ENCODE measurements around the gene HNRNPH1. TPM values are rescaled to one million over a fixed set of nuclear protein-coding genes. Genes with fewer than 3 reads are reported as not detected.
"Not testable (repeated sequence)": the region's sequence is repeated elsewhere in the genome, so short reads cannot be mapped to it uniquely, and the experiment has no call there.

Gene HNRNPH1
- total RNA-seq, 1 donor from 2014 or later: 509 TPM

DNA sequence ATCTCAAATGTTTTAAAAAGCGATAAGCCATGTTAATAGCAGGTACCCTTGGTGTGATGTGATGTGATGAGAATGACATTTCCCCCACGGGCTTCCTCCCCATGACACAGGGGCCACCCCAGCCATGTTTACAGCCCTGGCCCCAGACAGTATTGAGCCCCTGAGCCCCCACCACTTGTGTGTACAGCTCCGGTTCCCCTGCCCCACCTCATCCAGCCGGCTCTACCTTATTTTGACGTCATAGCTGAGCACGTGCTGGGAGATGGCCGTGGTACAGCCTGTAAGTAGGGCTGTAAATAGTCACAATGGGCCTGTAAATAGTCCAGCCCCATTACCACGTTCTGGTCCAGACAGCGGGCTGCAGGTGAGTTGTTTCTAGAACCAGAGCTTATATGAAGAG, 24.9 kb upstream of the HNRNPH1 start:
- no peaks in the 10 kb centered on the region for H3K9me3 Mint-ChIP-seq (ENCODE audit: unreplicated experiment)
- H3K36me3 Mint-ChIP-seq (ENCODE audit: unreplicated experiment): no peaks in the 10 kb centered on the region
- no peak overlapping the region for H3K27ac Mint-ChIP-seq (ENCODE audit: unreplicated experiment)
- DNase-seq (ENCODE audit: extremely low spot score, unreplicated experiment): no peak
- no peak overlapping the region for H3K4me3 Mint-ChIP-seq (ENCODE audit: unreplicated experiment)
- TF ChIP-seq, protein P1, sequence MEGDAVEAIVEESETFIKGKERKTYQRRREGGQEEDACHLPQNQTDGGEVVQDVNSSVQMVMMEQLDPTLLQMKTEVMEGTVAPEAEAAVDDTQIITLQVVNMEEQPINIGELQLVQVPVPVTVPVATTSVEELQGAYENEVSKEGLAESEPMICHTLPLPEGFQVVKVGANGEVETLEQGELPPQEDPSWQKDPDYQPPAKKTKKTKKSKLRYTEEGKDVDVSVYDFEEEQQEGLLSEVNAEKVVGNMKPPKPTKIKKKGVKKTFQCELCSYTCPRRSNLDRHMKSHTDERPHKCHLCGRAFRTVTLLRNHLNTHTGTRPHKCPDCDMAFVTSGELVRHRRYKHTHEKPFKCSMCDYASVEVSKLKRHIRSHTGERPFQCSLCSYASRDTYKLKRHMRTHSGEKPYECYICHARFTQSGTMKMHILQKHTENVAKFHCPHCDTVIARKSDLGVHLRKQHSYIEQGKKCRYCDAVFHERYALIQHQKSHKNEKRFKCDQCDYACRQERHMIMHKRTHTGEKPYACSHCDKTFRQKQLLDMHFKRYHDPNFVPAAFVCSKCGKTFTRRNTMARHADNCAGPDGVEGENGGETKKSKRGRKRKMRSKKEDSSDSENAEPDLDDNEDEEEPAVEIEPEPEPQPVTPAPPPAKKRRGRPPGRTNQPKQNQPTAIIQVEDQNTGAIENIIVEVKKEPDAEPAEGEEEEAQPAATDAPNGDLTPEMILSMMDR (IDR thresholded peaks at IDR 0.05): no peak
- H3K27me3 Mint-ChIP-seq (ENCODE audit: unreplicated experiment): peaks cover 2% of the 10 kb centered on the region
- H3K4me1 Mint-ChIP-seq (ENCODE audit: unreplicated experiment): peaks cover 3% of the 10 kb centered on the region

DNA sequence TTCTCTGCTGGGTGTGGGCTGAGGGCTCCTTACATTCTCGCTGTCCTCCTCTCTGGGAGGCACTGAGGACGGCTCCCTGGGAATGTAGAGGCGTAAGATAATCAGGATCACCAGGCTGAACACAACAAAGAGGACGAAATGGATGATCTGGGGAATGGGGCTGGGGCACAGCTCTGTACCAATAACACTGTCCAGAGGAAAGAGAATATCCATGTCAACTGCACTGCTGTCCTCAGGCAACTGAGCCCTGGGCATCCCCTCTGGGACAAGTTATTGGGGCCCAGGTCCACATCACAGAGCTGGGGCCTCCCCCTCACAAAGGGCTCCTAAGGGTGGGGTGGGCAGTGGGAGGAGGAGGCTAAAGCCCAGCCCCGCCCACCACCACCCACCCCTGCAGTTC, 21.3 kb upstream of the HNRNPH1 start:
- not testable (repeated sequence) for H3K27me3 Mint-ChIP-seq (ENCODE audit: unreplicated experiment); H3K27ac Mint-ChIP-seq (ENCODE audit: unreplicated experiment); H3K9me3 Mint-ChIP-seq (ENCODE audit: unreplicated experiment); DNase-seq (ENCODE audit: extremely low spot score, unreplicated experiment); H3K4me1 Mint-ChIP-seq (ENCODE audit: unreplicated experiment); H3K36me3 Mint-ChIP-seq (ENCODE audit: unreplicated experiment); H3K4me3 Mint-ChIP-seq (ENCODE audit: unreplicated experiment)

DNA sequence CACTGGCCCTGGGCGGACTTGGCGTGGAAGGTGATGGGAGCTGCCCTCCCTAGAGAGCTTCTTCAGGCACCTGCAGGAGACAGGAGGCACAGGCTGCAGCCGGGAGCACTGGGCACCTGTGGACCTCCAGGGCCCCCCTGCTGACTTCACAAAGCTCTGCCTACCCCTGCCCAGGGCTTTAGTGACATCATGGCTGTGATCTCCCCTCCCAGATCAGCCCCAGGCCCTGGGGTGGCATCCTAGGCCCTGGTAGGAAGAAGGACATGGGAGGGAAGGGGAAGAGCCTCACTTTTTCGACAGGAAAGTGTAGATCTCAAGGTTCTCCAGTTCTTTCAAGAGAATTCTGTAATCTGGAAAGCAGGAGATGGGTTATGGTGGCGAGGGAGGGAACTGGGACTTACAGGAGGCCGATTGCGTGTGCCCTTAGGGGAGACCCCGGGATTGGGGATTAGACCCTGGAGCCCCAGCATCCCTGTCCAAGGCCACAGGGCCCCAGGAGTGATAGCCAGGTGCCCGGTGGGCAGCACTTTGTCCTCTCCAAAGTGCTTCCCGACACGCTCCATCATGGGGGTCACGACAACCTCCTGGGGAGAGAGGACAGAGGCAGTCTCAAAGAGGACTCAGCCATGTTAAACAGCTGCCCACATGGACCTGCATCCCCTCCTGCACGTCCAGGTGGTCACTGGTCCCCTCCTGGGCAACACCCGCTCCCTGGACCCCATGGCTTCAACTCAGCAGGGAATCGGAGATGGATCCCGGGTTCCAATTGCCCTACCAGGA, 19.9 kb upstream of the HNRNPH1 start:
- not testable (repeated sequence) for H3K27ac Mint-ChIP-seq (ENCODE audit: unreplicated experiment); H3K4me1 Mint-ChIP-seq (ENCODE audit: unreplicated experiment); DNase-seq (ENCODE audit: extremely low spot score, unreplicated experiment); H3K36me3 Mint-ChIP-seq (ENCODE audit: unreplicated experiment); H3K27me3 Mint-ChIP-seq (ENCODE audit: unreplicated experiment); H3K4me3 Mint-ChIP-seq (ENCODE audit: unreplicated experiment); H3K9me3 Mint-ChIP-seq (ENCODE audit: unreplicated experiment)

GRCh38 chr5:179642626-179643025, 19.2 kb upstream of the HNRNPH1 start:
- not testable (repeated sequence) for H3K27ac Mint-ChIP-seq (ENCODE audit: unreplicated experiment)

DNA sequence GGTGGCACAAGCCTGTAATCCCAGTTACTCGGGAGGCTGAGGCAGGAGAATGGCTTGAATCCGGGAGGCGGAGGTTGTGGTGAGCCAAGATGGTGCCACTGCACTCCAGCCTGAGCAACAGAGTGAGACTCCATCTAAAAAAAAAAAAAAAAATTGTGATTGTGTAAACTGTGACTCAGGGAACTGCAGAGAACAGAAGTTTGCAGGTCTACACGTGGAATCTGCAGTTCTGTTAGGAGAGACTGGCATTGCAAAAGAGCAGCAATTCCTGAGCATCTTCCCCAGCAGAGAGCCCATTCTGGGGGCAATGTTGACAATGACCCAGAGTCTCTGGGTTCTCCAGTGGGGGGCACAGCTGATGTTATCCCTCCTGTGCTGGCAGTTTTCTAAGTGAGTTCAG, 18.3 kb upstream of the HNRNPH1 start:
- H3K4me3 Mint-ChIP-seq (ENCODE audit: unreplicated experiment); H3K9me3 Mint-ChIP-seq (ENCODE audit: unreplicated experiment); DNase-seq (ENCODE audit: extremely low spot score, unreplicated experiment); H3K27ac Mint-ChIP-seq (ENCODE audit: unreplicated experiment); H3K4me1 Mint-ChIP-seq (ENCODE audit: unreplicated experiment); H3K36me3 Mint-ChIP-seq (ENCODE audit: unreplicated experiment); H3K27me3 Mint-ChIP-seq (ENCODE audit: unreplicated experiment): not testable (repeated sequence)

More at GRCh38 chr5:179642626-179643025, 19.2 kb upstream of the HNRNPH1 start:
- H3K36me3 Mint-ChIP-seq (ENCODE audit: unreplicated experiment); H3K4me3 Mint-ChIP-seq (ENCODE audit: unreplicated experiment); H3K4me1 Mint-ChIP-seq (ENCODE audit: unreplicated experiment); H3K9me3 Mint-ChIP-seq (ENCODE audit: unreplicated experiment); DNase-seq (ENCODE audit: extremely low spot score, unreplicated experiment); H3K27me3 Mint-ChIP-seq (ENCODE audit: unreplicated experiment): not testable (repeated sequence)

GRCh38 chr5:179639296-179639695, 15.8 kb upstream of the HNRNPH1 start:
- not testable (repeated sequence) for H3K36me3 Mint-ChIP-seq (ENCODE audit: unreplicated experiment); DNase-seq (ENCODE audit: extremely low spot score, unreplicated experiment); H3K4me1 Mint-ChIP-seq (ENCODE audit: unreplicated experiment); H3K9me3 Mint-ChIP-seq (ENCODE audit: unreplicated experiment); H3K27ac Mint-ChIP-seq (ENCODE audit: unreplicated experiment); H3K27me3 Mint-ChIP-seq (ENCODE audit: unreplicated experiment); H3K4me3 Mint-ChIP-seq (ENCODE audit: unreplicated experiment)

GRCh38 chr5:179634370-179635172, 11.1 kb upstream of the HNRNPH1 start:
- H3K27ac Mint-ChIP-seq (ENCODE audit: unreplicated experiment); H3K4me1 Mint-ChIP-seq (ENCODE audit: unreplicated experiment); H3K9me3 Mint-ChIP-seq (ENCODE audit: unreplicated experiment); H3K36me3 Mint-ChIP-seq (ENCODE audit: unreplicated experiment); DNase-seq (ENCODE audit: extremely low spot score, unreplicated experiment); H3K4me3 Mint-ChIP-seq (ENCODE audit: unreplicated experiment); H3K27me3 Mint-ChIP-seq (ENCODE audit: unreplicated experiment): not testable (repeated sequence)
- TF ChIP-seq, protein P1 (IDR thresholded peaks at IDR 0.05): peak; percentile 6

DNA sequence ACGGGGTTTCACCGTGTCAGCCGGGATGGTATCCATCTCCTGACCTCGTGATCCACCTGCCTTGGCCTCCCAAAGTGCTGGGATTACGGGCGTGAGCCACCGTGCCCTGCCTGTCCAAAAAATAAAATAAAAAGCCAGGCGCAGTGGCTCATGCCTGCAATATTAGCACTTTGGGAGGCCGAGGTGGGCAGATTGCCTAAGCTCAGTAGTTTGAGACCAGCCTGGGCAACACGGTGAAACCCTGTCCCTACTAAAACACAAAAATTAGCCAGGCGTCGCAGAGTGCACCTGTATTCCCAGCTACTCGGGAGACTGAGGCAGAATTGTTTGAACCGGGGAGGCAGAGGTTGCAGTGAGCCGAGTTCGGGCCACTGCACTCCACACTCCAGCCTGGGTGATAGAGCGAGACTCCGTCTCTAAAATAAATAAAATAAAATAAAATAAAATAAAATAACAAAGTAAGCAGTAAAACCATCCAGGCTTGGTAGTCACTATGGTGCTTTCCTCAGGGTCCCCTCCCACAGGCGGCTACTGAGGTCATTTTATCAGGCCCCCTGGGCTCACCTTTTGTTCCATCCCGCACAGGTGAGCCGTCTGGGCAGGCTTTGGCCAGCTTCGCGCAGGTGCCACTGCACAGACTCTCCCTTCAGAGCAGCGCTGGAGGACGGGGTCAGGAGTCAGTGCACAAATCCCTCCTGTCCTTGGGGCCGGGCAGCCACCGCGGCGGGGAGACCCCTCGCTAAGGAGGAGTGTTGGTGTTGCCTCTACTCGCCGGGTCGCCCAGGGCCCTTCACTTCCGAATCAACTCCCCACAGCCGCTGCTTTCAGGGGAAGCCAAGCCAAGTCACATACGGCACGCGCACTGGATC, 10.3 kb upstream of the HNRNPH1 start:
- peak overlapping the region; percentile 67 for H3K4me3 Mint-ChIP-seq (ENCODE audit: unreplicated experiment)
- H3K4me1 Mint-ChIP-seq (ENCODE audit: unreplicated experiment); H3K9me3 Mint-ChIP-seq (ENCODE audit: unreplicated experiment); H3K36me3 Mint-ChIP-seq (ENCODE audit: unreplicated experiment); H3K27ac Mint-ChIP-seq (ENCODE audit: unreplicated experiment); DNase-seq (ENCODE audit: extremely low spot score, unreplicated experiment); H3K27me3 Mint-ChIP-seq (ENCODE audit: unreplicated experiment): not testable (repeated sequence)
